Measurements from ENCODE around the gene FBXL7.

- no peak for TF ChIP-seq RNF219 (CRISPR knock-in tag; IDR thresholded peaks at IDR 0.05)
- no peak for TF ChIP-seq CTCF (IDR thresholded peaks at IDR 0.05 in 2 of 3, conservative IDR thresholded peaks at IDR 0.05 in 1 of 3; ENCODE audit: insufficient read depth in 2 of 3, low read depth in 1 of 3, low read length in 3 of 3)
- no peak for TF ChIP-seq EGR1 (conservative IDR thresholded peaks at IDR 0.05)
- no peak for TF ChIP-seq ZNF274 (IDR thresholded peaks at IDR 0.05; ENCODE audit: borderline replicate concordance, low read depth, low read length)
- no peak for TF ChIP-seq EP300 (IDR thresholded peaks at IDR 0.05; ENCODE audit: low read length)
- TF ChIP-seq ZNF224 (CRISPR knock-in tag; IDR thresholded peaks at IDR 0.05), result no peak
- no peak for TF ChIP-seq EZH2 (IDR thresholded peaks at IDR 0.05; ENCODE audit: borderline replicate concordance, low read depth, low read length)
- no peak for TF ChIP-seq POLR2AphosphoS5 (IDR thresholded peaks at IDR 0.05; ENCODE audit: control insufficient read depth, insufficient read depth, low read depth, low read length)
- TF ChIP-seq ETV6 (IDR thresholded peaks at IDR 0.05; ENCODE audit: borderline replicate concordance in 1 of 2, low read depth in 2 of 2, low read length in 1 of 2), result no peak
- no peak for TF ChIP-seq ETV6 (CRISPR knock-in tag; IDR thresholded peaks at IDR 0.05; ENCODE audit: borderline replicate concordance)
- TF ChIP-seq ZEB2 (IDR thresholded peaks at IDR 0.05), result no peak
- TF ChIP-seq ATF2 (CRISPR knock-in tag; IDR thresholded peaks at IDR 0.05), result no peak
These were observed 202.1 kb downstream of the FBXL7 start for GRCh38 chr5:15702102-15702501.

Measured in K562 (cell line).